HEK293T (cell line): ENCODE measurements around the gene PTPRM.

Source experiments
- BHLHE40 ChIP-seq: fragments of 450-650 bp; IDR thresholded peaks from 2 replicates; pipeline ENCODE4 v1.6.1; 2016; ENCODE audit warnings: mild to moderate bottlenecking, moderate library complexity, borderline replicate concordance
- FOXA1 ChIP-seq: fragments of 450-650 bp; IDR thresholded peaks from 2 replicates; pipeline ENCODE4 v1.6.1; 2016; ENCODE audit warnings: mild to moderate bottlenecking
- FOXK2 ChIP-seq: fragments of 450-650 bp; IDR thresholded peaks from 2 replicates; pipeline ENCODE4 v1.6.1; 2016; ENCODE audit warnings: mild to moderate bottlenecking
- FOXM1 ChIP-seq: fragments of 450-650 bp; IDR thresholded peaks from 2 replicates; pipeline ENCODE4 v1.6.1; 2017; ENCODE audit warnings: mild to moderate bottlenecking, borderline replicate concordance
- PKNOX1 ChIP-seq: fragments of 450-650 bp; IDR thresholded peaks from 2 replicates; pipeline ENCODE4 v1.6.1; 2016
- SP1 ChIP-seq: fragments of 450-650 bp; IDR thresholded peaks from 2 replicates; pipeline ENCODE4 v1.6.1; 2017
- SUZ12 ChIP-seq: fragments of 450-650 bp; IDR thresholded peaks from 2 replicates; pipeline ENCODE4 v1.6.1; 2016; ENCODE audit warnings: mild to moderate bottlenecking
- ZNF384 ChIP-seq: fragments of 450-650 bp; IDR thresholded peaks from 2 replicates; pipeline ENCODE4 v1.6.1; 2016

DNA sequence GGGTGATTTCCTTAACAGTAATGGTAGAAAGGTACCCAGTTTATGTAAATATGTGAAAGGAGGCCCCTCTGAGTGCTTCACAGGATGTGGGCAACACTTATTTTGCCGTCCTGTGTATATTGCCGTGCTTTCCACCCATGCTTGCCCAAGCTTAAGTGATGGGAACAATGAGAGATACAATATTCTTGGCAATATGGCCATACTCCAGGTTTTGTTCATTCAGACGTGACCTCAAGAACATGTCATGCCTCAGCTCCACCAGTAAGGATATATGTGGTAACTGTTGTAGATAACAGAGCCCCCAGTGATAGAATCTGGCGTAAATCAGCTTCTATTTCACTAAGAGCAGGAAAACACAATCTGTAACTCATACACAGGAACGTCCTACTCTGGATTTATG lies 318.7 kb downstream of the PTPRM start:
- no peak for TF ChIP-seq BHLHE40
- TF ChIP-seq SP1, result no peak
- TF ChIP-seq ZNF384, result no peak
- TF ChIP-seq PKNOX1, result no peak
- TF ChIP-seq FOXK2, result no peak
- no peak for TF ChIP-seq FOXA1
- TF ChIP-seq SUZ12, result no peak
- no peak for TF ChIP-seq FOXM1
